DND-41 (cell line): Measurements from ENCODE around the gene EGR4.

Source experiments
- CTCF ChIP-seq: IDR thresholded peaks from 2 replicates; pipeline ENCODE4 v1.5.1; 2012; ENCODE audit warnings: borderline replicate concordance, low read length, moderate library complexity, mild to moderate bottlenecking; ENCODE audit not compliant: poor library complexity, severe bottlenecking; ENCODE audit errors: extremely low read depth
- EZH2 ChIP-seq: IDR thresholded peaks from 3 replicates; pipeline ENCODE4 v1.6.1; 2012; ENCODE audit warnings: borderline replicate concordance, low read depth, mild to moderate bottlenecking, moderate library complexity, low read length, inconsistent platforms; ENCODE audit not compliant: severe bottlenecking

- TF ChIP-seq EZH2 (no peak), CTCF (no peak)
Measured at GRCh38 chr2:73293534-73294171, at the start of gene EGR4.
